HG02588 (cell line): Measurements from ENCODE around the gene EXOSC9.
"Not testable (repeated sequence)": the region's sequence is repeated elsewhere in the genome, so short reads cannot be mapped to it uniquely, and the experiment has no call there.

Source experiments
- ATAC-seq: cut with Tn5 transposase; IDR thresholded peaks from one replicate; pipeline ENCODE4 v1.9.1; 2021; ENCODE audit warnings: mild to moderate bottlenecking, moderate library complexity; ENCODE audit not compliant: unreplicated experiment

The EXOSC9 gene

GRCh38 chr4:121800961-121801714, at the start of gene EXOSC9:
Gene EXOSC9 (plus strand): TSS chr4:121801323. CDS start chr4:121801425, 102 bp downstream.
- ATAC-seq = peak; percentile 79

DNA sequence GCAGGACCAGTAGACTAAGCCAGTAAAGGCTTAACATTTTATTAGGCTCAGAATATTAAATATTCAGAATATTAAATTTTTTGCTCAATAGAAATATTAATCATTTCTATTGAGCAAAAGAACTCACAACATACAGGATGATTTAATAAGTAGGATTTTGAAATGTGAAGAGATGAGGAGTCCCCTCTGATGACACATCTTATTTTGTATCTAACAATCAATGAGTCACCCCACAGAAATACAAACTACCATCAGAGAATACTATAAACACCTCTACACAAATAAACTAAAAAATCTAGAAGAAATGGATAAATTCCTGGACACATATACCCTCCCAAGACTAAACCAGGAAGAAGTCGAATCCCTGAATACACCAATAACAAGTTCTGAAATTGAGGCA, 49.0 kb upstream of the EXOSC9 start:
- ATAC-seq = not testable (repeated sequence)

DNA sequence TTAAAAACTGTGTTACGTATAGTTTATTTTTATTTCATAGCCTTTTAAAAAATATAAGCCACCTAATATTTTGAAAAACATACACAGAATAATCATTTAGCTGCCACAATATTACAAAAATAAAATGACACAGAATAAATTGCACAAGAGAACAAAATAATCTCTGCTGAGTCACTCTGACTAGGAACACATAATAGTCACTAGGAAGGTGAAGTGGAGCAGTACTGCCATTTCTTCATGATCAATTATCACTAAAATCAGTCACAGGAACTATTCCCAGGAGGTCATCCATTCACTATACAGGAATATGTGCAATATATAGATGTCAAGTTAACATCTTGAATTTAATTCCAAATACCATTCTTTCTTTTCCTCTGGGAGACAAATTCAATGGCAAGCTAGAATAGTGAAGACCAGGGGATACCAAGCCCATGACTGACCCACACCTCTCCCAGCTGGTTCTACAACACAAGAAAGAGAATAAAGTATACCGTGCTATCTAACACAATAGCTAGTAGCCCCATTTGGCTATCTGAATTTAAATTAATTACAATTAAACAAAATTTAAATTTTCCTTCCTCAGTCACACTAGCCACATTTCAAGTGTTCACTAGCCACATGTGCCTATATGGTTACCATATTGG, 42.1 kb upstream of the EXOSC9 start:
- ATAC-seq = no peak

GRCh38 chr4:121760205-121760604, 40.9 kb upstream of the EXOSC9 start:
- no peak for ATAC-seq

- no peak for ATAC-seq
Measured at GRCh38 chr4:121764303-121764701, 36.8 kb upstream of the EXOSC9 start.

DNA sequence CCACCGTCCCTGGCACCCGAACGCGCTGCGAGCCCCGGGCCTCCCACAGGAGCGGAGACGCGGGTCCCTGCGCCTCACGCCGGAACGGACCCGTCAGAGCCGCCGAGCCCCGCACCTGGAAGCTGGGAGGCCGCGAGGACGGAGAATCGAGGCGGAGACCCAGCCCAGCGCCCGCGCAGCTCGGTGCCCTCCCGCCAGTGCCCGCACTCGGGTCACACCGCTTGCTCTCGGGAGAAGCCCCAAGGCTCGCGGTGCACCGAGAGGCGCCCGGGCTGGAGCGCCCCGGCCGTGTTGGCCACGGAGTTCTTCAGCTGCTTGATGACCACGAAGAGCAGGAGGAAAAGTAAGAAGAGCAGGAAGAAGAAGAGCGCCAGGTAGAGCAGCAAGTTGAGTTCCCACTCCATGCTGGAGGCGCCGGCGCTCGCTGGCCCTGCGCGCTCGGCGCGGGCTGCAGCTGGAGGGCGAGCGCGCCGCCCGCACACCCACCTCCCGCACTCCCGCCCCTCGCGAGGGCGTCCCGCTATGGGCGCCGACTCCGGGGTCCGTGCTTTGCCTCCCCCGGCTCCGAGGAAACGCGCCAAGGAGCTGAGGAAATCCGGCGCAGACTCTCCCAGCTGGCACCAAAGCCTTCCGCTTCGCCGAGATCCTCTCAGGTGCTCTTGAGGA, 36.3 kb upstream of the EXOSC9 start, which contains the start of gene SMIM43:
SMIM43 (minus strand) TSS at position 463 of the 666 bp plus-strand sequence; CDS start at position 404, 59 bp downstream.
- no peak for ATAC-seq

GRCh38 chr4:121765368-121765705, 35.8 kb upstream of the EXOSC9 start:
- ATAC-seq = no peak

GRCh38 chr4:121765971-121766538, 35.1 kb upstream of the EXOSC9 start:
- ATAC-seq = no peak

DNA sequence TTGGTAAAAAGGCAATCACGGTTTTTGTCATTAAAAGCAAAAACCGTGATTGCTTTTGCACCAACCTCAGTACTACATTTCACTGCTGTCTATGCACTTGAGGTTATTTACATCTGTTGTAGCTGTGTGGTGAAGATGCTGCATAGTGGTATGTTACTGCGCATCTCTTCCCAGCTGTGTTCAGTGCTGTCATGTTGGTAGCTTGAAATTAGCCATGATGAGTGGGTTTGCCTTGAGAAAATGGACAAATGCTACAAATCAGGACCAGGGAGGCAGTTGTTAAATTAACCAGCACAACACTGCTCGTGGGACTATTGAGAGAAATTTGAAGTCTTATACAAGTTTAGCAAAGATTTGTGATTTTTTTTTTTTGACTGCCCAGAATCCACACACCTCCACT, 34.0 kb upstream of the EXOSC9 start:
- no peak for ATAC-seq

DNA sequence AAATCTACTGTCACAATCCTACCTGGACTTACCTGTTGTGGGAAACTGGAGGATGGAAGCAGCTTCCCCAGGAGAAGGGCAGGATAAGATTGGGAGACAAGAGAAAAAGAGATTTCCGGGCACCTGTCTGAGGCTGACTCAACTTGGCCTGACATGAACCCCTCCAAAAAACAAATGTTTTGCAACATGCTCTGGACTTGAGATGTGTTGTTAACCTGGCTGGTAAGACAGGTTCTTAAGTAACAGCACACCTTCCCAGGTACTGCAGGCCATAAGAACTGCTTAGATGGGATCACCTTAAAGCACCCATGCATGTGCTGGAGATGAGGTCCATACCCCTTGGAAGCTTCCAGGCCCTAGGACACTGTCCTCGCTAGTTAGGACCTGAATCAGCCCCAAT, 31.8 kb upstream of the EXOSC9 start:
- ATAC-seq = no peak

DNA sequence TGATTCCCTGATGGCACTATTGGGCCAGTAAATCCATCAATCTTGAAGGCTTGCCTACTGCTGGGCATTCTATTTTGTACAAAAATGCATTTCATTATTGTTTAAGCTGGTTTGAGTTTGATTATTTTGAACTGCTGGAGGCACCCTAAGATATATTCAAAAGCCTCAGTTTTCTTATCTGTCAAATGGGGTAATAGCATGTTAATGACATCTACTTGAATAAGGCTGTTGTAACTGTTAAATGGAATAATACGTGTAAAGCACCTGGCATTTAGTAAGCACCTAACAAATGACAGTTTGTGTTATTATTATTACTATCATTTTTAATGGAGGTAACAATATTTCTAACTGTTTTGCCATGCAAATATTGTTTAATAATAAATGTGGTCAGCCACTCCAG, 29.3 kb upstream of the EXOSC9 start:
- ATAC-seq = no peak

DNA sequence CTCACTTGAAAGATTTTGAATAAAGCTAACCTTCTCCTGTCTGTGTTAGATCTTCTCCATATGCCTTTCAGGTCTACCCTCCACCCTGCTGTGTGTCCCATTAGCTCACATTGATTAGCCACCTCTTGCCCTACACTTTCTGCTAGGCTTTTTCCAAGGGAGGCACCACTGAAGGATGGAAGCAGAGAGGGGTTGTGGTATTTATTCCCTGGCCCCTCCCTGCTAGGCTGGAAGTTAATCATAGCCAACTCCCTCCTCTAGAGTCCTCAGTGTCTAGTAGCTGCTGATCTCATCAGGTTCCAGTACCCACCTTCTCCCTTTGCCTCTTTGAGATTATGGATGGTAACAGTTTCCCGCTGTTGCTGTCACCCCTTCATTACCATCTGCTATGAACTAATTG, 27.2 kb upstream of the EXOSC9 start:
- no peak for ATAC-seq

- ATAC-seq = no peak
Measured at GRCh38 chr4:121776610-121777401, 24.3 kb upstream of the EXOSC9 start.

- no peak for ATAC-seq
Measured at GRCh38 chr4:121777625-121778024, 23.5 kb upstream of the EXOSC9 start.

GRCh38 chr4:121778991-121779628, 22.0 kb upstream of the EXOSC9 start:
- no peak for ATAC-seq

GRCh38 chr4:121783210-121783609, 17.9 kb upstream of the EXOSC9 start:
- no peak for ATAC-seq

GRCh38 chr4:121784401-121784800, 16.7 kb upstream of the EXOSC9 start:
- no peak for ATAC-seq

DNA sequence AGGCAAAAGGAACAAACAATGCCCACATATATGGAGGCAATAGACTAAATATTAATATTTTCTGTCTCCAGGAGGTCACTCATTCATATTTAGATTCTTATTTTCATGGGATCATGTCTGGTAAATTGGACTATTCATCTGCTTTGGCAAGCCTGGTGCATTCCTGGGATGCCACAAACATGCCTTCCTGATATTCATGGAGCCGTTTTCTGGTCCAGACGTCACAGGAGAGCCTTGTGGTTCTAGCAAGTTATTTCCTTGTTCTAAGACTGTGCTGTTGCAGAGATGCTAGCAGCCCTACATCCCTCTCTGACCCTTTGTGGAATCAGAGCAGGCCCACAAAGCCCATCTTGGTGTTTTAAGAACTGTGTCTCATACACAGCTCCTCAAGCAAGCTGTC, 16.1 kb upstream of the EXOSC9 start:
- no peak for ATAC-seq

GRCh38 chr4:121785479-121785878, 15.6 kb upstream of the EXOSC9 start:
- ATAC-seq = no peak

- ATAC-seq = no peak
Measured at GRCh38 chr4:121786221-121786620, 14.9 kb upstream of the EXOSC9 start.
